Measurements from ENCODE around the gene ACAP3.

Gene ACAP3

GRCh38 chr1:1242461-1243265, 65.1 kb downstream of the ACAP3 start:
- no peak for DNase-seq
